WTC11 (cell line): ENCODE measurements around the gene PTCSC3.

ENCODE experiments used
- NFE2L1 ChIP-seq: sonication (generic); formaldehyde crosslinking; IDR thresholded peaks from 2 replicates; pipeline ENCODE4 v1.8.1; 2023; ENCODE audit warnings: missing genetic modification reagents
- RELA ChIP-seq: sonication (generic); formaldehyde crosslinking; IDR thresholded peaks from 2 replicates; pipeline ENCODE4 v1.8.1; 2022; ENCODE audit warnings: missing genetic modification reagents, mild to moderate bottlenecking, borderline replicate concordance
- SMAD4 ChIP-seq: sonication (generic); formaldehyde crosslinking; IDR thresholded peaks from 2 replicates; pipeline ENCODE4 v1.8.0; 2022; ENCODE audit warnings: mild to moderate bottlenecking, missing genetic modification reagents
- SP1 ChIP-seq: sonication (generic); formaldehyde crosslinking; conservative IDR thresholded peaks from 2 replicates; pipeline ENCODE4 v1.8.1; 2022; ENCODE audit warnings: missing genetic modification reagents
- TEAD4 ChIP-seq: sonication (generic); formaldehyde crosslinking; IDR thresholded peaks from 2 replicates; pipeline ENCODE4 v1.8.0; 2022; ENCODE audit warnings: mild to moderate bottlenecking, missing genetic modification reagents
- TP53 ChIP-seq: sonication (generic); formaldehyde crosslinking; IDR thresholded peaks from 2 replicates; pipeline ENCODE4 v1.8.1; 2023; ENCODE audit warnings: mild to moderate bottlenecking, missing genetic modification reagents
- ZNF232 ChIP-seq: sonication (generic); formaldehyde crosslinking; IDR thresholded peaks from 2 replicates; pipeline ENCODE4 v1.8.0; 2022; ENCODE audit warnings: mild to moderate bottlenecking, missing genetic modification reagents
- TF ChIP-seq, protein P1 (sequence below): fragments of 200-600 bp; IDR thresholded peaks from 2 replicates; pipeline ENCODE4 v1.8.0; 2022; ENCODE audit warnings: antibody characterized with exemption
- TF ChIP-seq, protein P2 (sequence below): sonication (generic); formaldehyde crosslinking; IDR thresholded peaks from 2 replicates; pipeline ENCODE4 v1.8.1; 2022; ENCODE audit warnings: low read depth, missing genetic modification reagents, borderline replicate concordance
- TF ChIP-seq, protein P3 (sequence below): sonication (generic); formaldehyde crosslinking; conservative IDR thresholded peaks from 2 replicates; pipeline ENCODE4 v1.8.1; 2022; ENCODE audit warnings: mild to moderate bottlenecking, missing genetic modification reagents

DNA sequence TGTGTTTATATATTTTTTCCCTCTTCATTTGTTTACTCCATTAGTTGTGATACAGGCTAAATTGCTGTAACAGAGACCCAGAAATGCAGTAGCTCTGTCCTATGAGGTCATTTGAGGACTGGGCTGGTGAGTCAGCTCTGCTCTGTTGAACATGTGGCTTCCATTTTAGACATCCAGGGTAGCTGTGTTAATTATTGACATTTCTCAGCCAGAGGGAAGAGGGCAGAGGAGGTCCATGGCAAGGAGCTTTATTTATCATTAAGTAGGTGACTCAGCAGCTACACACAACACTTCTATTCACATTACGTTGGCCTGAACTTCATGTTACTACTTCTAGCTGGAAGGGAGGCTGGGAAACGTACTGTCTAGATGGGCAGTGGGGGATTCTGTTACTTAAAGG is 85.4 kb downstream of the PTCSC3 start:
- no peak for TF ChIP-seq NFE2L1 (CRISPR knock-in tag)
- TF ChIP-seq, protein P1, sequence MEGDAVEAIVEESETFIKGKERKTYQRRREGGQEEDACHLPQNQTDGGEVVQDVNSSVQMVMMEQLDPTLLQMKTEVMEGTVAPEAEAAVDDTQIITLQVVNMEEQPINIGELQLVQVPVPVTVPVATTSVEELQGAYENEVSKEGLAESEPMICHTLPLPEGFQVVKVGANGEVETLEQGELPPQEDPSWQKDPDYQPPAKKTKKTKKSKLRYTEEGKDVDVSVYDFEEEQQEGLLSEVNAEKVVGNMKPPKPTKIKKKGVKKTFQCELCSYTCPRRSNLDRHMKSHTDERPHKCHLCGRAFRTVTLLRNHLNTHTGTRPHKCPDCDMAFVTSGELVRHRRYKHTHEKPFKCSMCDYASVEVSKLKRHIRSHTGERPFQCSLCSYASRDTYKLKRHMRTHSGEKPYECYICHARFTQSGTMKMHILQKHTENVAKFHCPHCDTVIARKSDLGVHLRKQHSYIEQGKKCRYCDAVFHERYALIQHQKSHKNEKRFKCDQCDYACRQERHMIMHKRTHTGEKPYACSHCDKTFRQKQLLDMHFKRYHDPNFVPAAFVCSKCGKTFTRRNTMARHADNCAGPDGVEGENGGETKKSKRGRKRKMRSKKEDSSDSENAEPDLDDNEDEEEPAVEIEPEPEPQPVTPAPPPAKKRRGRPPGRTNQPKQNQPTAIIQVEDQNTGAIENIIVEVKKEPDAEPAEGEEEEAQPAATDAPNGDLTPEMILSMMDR = no peak
- TF ChIP-seq TEAD4 (CRISPR knock-in tag) = no peak
- TF ChIP-seq RELA (CRISPR knock-in tag) = no peak
- TF ChIP-seq, protein P2, sequence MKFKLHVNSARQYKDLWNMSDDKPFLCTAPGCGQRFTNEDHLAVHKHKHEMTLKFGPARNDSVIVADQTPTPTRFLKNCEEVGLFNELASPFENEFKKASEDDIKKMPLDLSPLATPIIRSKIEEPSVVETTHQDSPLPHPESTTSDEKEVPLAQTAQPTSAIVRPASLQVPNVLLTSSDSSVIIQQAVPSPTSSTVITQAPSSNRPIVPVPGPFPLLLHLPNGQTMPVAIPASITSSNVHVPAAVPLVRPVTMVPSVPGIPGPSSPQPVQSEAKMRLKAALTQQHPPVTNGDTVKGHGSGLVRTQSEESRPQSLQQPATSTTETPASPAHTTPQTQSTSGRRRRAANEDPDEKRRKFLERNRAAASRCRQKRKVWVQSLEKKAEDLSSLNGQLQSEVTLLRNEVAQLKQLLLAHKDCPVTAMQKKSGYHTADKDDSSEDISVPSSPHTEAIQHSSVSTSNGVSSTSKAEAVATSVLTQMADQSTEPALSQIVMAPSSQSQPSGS (CRISPR knock-in tag) = no peak
- TF ChIP-seq TP53 (CRISPR knock-in tag) = no peak
- TF ChIP-seq SMAD4 = no peak
- TF ChIP-seq, protein P3, sequence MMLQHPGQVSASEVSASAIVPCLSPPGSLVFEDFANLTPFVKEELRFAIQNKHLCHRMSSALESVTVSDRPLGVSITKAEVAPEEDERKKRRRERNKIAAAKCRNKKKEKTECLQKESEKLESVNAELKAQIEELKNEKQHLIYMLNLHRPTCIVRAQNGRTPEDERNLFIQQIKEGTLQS (CRISPR knock-in tag) = no peak
- no peak for TF ChIP-seq ZNF232
- TF ChIP-seq SP1 = no peak
